BLaER1 (cell line): ENCODE measurements around the gene APOBEC3B.
"Not testable (repeated sequence)": the region's sequence is repeated elsewhere in the genome, so short reads cannot be mapped to it uniquely, and the experiment has no call there.

Experiments
- H3K27ac ChIP-seq: shearing (Covaris generic); formaldehyde crosslinking; 2 replicates; pipeline ENCODE4 v1.8.1; 2022
- H3K27me3 ChIP-seq: shearing (Covaris generic); formaldehyde crosslinking; 2 replicates; pipeline ENCODE4 v1.8.1; 2022
- H3K36me3 ChIP-seq: shearing (Covaris generic); formaldehyde crosslinking; 2 replicates; pipeline ENCODE4 v1.8.1; 2022
- H3K4me1 ChIP-seq: shearing (Covaris generic); formaldehyde crosslinking; 2 replicates; pipeline ENCODE4 v1.8.1; 2022
- H3K4me2 ChIP-seq: shearing (Covaris generic); formaldehyde crosslinking; 2 replicates; pipeline ENCODE4 v1.8.1; 2022
- H3K4me3 ChIP-seq: shearing (Covaris generic); formaldehyde crosslinking; 2 replicates; pipeline ENCODE4 v1.8.1; 2022
- H3K9ac ChIP-seq: shearing (Covaris generic); formaldehyde crosslinking; 2 replicates; pipeline ENCODE4 v1.8.1; 2022
- H3K9me3 ChIP-seq: shearing (Covaris generic); formaldehyde crosslinking; 2 replicates; pipeline ENCODE4 v1.8.1; 2022
- H4K20me1 ChIP-seq: shearing (Covaris generic); formaldehyde crosslinking; 2 replicates; pipeline ENCODE4 v1.8.1; 2022
- Cebpa-rat ChIP-seq: shearing (Covaris generic); IDR thresholded peaks from 2 replicates; pipeline ENCODE4 v1.8.1; 2022

Gene APOBEC3B

GRCh38 chr22:38942702-38943101 is 39.4 kb upstream of the APOBEC3B start:
- Histone ChIP-seq H3K4me1 (peaks cover 38% of the 10 kb centered on the region), H3K4me2 (no peak overlapping the region; the same call in 1 of the 2 replicates), H4K20me1 (no peaks in the 10 kb centered on the region), H3K9me3 (no peaks in the 10 kb centered on the region; the same call in 1 of the 2 replicates), H3K9ac (no peak overlapping the region), H3K27me3 (no peaks in the 10 kb centered on the region), H3K4me3 (no peak overlapping the region), H3K27ac (no peak overlapping the region), H3K36me3 (no peaks in the 10 kb centered on the region)
- TF ChIP-seq Cebpa-rat: no peak

GRCh38 chr22:38943201-38943600 is 38.9 kb upstream of the APOBEC3B start:
- Histone ChIP-seq H3K9ac (no peak overlapping the region), H3K4me2 (peak overlapping the region; percentile 52), H3K36me3 (no peaks in the 10 kb centered on the region), H3K27ac (no peak overlapping the region), H3K4me3 (no peak overlapping the region), H4K20me1 (no peaks in the 10 kb centered on the region), H3K4me1 (peaks cover 38% of the 10 kb centered on the region), H3K9me3 (no peaks in the 10 kb centered on the region; the same call in 1 of the 2 replicates), H3K27me3 (no peaks in the 10 kb centered on the region)
- no peak for TF ChIP-seq Cebpa-rat

- no peaks in the 10 kb centered on the region for H3K36me3 ChIP-seq
- H3K4me3 ChIP-seq: no peak overlapping the region
- peaks cover 38% of the 10 kb centered on the region for H3K4me1 ChIP-seq
- peak overlapping the region; percentile 52 for H3K4me2 ChIP-seq
- TF ChIP-seq Cebpa-rat: no peak
- H3K9me3 ChIP-seq: no peaks in the 10 kb centered on the region; the same call in 1 of the 2 replicates
- no peak overlapping the region for H3K9ac ChIP-seq
- no peaks in the 10 kb centered on the region for H4K20me1 ChIP-seq
- H3K27me3 ChIP-seq: no peaks in the 10 kb centered on the region
- no peak overlapping the region for H3K27ac ChIP-seq
Measured at GRCh38 chr22:38943882-38944281, 38.3 kb upstream of the APOBEC3B start.

GRCh38 chr22:38944653-38945052 is 37.5 kb upstream of the APOBEC3B start:
- Histone ChIP-seq H3K27ac (no peak overlapping the region), H3K36me3 (no peaks in the 10 kb centered on the region), H3K4me3 (no peak overlapping the region), H3K9me3 (no peaks in the 10 kb centered on the region; the same call in 1 of the 2 replicates), H3K4me2 (peak overlapping the region; percentile 17; the same call in 1 of the 2 replicates), H3K27me3 (no peaks in the 10 kb centered on the region), H3K4me1 (peaks cover 38% of the 10 kb centered on the region), H3K9ac (no peak overlapping the region), H4K20me1 (no peaks in the 10 kb centered on the region)
- TF ChIP-seq Cebpa-rat: no peak

- not testable (repeated sequence) for H3K4me3 ChIP-seq, H3K27me3 ChIP-seq, H3K9me3 ChIP-seq, H3K36me3 ChIP-seq, H4K20me1 ChIP-seq, H3K27ac ChIP-seq, H3K4me2 ChIP-seq, H3K9ac ChIP-seq
- peaks cover 42% of the 10 kb centered on the region for H3K4me1 ChIP-seq
Measured at GRCh38 chr22:38945706-38946338, 36.3 kb upstream of the APOBEC3B start.

GRCh38 chr22:38946771-38947170 is 35.4 kb upstream of the APOBEC3B start:
- no peaks in the 10 kb centered on the region for H3K36me3 ChIP-seq
- no peaks in the 10 kb centered on the region for H3K27me3 ChIP-seq
- H3K4me1 ChIP-seq: peaks cover 36% of the 10 kb centered on the region

GRCh38 chr22:38947321-38948140 is 34.6 kb upstream of the APOBEC3B start:
- Histone ChIP-seq H3K9me3 (no peaks in the 10 kb centered on the region; the same call in 1 of the 2 replicates), H3K4me2 (no peak overlapping the region), H3K4me3 (no peak overlapping the region), H3K4me1 (peaks cover 31% of the 10 kb centered on the region), H3K27me3 (no peaks in the 10 kb centered on the region), H3K27ac (no peak overlapping the region), H3K9ac (no peak overlapping the region), H3K36me3 (no peaks in the 10 kb centered on the region), H4K20me1 (no peaks in the 10 kb centered on the region)
- TF ChIP-seq Cebpa-rat: no peak

More at GRCh38 chr22:38946771-38947170, 35.4 kb upstream of the APOBEC3B start:
- Histone ChIP-seq H3K4me3 (no peak overlapping the region), H4K20me1 (no peaks in the 10 kb centered on the region), H3K4me2 (no peak overlapping the region), H3K9me3 (no peaks in the 10 kb centered on the region; the same call in 1 of the 2 replicates), H3K9ac (no peak overlapping the region), H3K27ac (no peak overlapping the region)
- TF ChIP-seq Cebpa-rat: no peak

GRCh38 chr22:38948181-38948940 is 33.8 kb upstream of the APOBEC3B start:
- no peak overlapping the region for H3K4me2 ChIP-seq
- H3K36me3 ChIP-seq: no peaks in the 10 kb centered on the region
- no peak overlapping the region for H3K4me3 ChIP-seq
- TF ChIP-seq Cebpa-rat: no peak
- H3K9me3 ChIP-seq: no peaks in the 10 kb centered on the region
- H3K9ac ChIP-seq: no peak overlapping the region
- H4K20me1 ChIP-seq: no peaks in the 10 kb centered on the region
- H3K27ac ChIP-seq: no peak overlapping the region
- no peaks in the 10 kb centered on the region for H3K27me3 ChIP-seq
- H3K4me1 ChIP-seq: peaks cover 24% of the 10 kb centered on the region

- no peak overlapping the region for H3K4me3 ChIP-seq
- peaks cover 9% of the 10 kb centered on the region for H3K4me1 ChIP-seq
- no peaks in the 10 kb centered on the region for H3K27me3 ChIP-seq
- no peak overlapping the region for H3K9ac ChIP-seq
- no peak overlapping the region for H3K4me2 ChIP-seq
- no peaks in the 10 kb centered on the region for H3K9me3 ChIP-seq
- TF ChIP-seq Cebpa-rat: no peak
- no peaks in the 10 kb centered on the region for H4K20me1 ChIP-seq
- no peak overlapping the region for H3K27ac ChIP-seq
- H3K36me3 ChIP-seq: no peaks in the 10 kb centered on the region
Measured at GRCh38 chr22:38949889-38950405, 32.2 kb upstream of the APOBEC3B start.
